ENCODE measurements around the gene CCDC68.

DNA sequence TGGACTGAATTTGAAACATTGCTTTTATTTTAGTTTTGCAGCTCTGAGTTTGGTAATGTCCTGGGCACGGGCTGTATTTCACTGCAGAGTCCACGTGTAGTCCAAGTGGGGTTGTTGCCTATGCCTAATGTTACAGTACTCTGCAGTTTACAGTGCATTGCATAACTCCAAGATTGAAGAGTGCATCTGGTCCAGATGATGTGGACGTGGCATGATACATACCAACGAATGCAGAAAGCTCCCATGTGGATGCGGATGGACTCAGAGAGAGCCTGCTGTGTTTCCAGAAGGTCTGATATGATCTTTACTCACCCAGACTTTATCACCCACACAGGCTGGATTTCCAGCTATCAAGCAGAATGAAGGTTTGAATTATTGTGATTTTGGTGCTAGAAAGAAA lies 44.4 kb upstream of the CCDC68 start:
- TF ChIP-seq POLR2A (IDR thresholded peaks at IDR 0.05) = no peak
- TF ChIP-seq, protein P1, sequence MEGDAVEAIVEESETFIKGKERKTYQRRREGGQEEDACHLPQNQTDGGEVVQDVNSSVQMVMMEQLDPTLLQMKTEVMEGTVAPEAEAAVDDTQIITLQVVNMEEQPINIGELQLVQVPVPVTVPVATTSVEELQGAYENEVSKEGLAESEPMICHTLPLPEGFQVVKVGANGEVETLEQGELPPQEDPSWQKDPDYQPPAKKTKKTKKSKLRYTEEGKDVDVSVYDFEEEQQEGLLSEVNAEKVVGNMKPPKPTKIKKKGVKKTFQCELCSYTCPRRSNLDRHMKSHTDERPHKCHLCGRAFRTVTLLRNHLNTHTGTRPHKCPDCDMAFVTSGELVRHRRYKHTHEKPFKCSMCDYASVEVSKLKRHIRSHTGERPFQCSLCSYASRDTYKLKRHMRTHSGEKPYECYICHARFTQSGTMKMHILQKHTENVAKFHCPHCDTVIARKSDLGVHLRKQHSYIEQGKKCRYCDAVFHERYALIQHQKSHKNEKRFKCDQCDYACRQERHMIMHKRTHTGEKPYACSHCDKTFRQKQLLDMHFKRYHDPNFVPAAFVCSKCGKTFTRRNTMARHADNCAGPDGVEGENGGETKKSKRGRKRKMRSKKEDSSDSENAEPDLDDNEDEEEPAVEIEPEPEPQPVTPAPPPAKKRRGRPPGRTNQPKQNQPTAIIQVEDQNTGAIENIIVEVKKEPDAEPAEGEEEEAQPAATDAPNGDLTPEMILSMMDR (IDR thresholded peaks at IDR 0.05) = no peak
- TF ChIP-seq EP300 (IDR thresholded peaks at IDR 0.05) = no peak
- TF ChIP-seq POLR2AphosphoS5 (IDR thresholded peaks at IDR 0.05) = no peak

All from gastroesophageal sphincter (tissue), 3 donors.